HG02840 (cell line): ENCODE data around the gene LZTR1.

ENCODE experiments used
- ATAC-seq: cut with Tn5 transposase; IDR thresholded peaks from one replicate; pipeline ENCODE4 v1.9.1; 2021; ENCODE audit warnings: mild to moderate bottlenecking, moderate library complexity, moderate number of reproducible peaks; ENCODE audit not compliant: unreplicated experiment, low FRiP score

The LZTR1 gene

DNA sequence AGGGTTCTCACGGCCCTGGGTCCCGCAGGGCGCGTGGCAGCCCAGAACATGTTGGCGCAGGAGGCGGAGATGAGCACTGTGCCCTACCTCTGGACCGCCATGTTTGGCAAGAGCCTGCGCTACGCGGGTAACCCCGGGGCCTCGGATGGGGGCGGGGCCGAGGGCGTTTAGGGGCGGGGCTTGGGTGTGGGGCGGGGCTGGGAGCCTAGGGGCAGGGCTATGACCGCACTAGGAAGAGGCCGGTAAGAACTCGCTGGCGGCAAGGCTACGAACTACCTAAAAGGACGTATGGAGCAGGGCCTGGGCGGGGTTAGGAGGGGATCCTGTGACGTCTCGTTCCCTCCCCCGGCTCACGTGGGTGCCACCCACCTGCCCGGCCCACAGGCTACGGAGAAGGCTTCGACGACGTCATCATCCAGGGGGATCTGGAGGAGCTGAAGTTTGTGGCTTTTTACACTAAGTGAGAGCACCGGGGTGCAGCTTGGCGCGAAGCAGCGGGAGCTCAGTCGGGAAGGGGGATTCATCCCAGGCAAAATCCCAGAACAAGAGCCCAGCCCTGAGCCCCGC is 2.8 kb upstream of the LZTR1 start:
- no peak for ATAC-seq

DNA sequence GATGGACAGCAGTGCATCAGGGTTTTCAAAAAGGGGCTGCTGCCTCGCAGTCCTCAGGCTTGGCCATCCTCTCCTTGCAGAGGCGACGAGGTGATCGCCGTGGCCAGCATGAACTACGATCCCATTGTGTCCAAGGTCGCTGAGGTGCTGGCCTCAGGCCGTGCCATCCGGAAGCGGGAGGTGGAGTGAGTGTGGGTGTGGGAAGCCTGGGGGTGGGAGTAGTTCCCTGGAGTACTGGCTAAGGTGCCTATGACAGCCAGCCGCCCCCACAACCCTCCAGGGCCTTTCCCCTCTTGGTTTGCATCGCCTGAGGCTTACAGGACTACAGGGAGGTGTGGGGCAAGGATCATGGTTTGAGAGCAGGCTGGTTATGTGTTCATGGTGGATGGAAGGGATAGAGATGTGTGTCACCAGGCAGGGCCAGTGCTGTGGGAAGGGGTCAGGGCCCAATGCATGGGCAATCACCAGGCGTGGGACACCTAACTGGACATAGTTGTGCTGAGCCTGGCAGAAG is 2.1 kb upstream of the LZTR1 start:
- no peak for ATAC-seq

DNA sequence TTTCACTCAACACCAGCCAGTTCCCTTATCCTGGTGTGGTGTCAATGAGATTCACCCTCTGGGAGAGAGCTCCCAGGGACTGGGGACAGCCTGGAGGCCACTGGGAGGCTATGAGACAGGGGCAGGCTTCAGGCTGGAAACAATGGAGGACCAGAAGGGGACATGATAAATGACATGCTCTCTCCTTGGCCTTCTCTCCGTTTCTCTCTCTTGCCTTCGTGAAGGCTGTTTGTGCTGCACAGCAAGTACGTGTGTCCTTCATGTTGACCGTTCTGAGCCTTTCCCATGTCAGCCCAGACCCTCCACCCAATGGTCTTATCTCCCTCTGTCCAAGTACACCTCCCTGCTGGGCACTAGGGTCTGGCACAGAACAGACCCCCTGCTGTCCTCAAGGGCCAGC is 1.6 kb upstream of the LZTR1 start:
- no peak for ATAC-seq

DNA sequence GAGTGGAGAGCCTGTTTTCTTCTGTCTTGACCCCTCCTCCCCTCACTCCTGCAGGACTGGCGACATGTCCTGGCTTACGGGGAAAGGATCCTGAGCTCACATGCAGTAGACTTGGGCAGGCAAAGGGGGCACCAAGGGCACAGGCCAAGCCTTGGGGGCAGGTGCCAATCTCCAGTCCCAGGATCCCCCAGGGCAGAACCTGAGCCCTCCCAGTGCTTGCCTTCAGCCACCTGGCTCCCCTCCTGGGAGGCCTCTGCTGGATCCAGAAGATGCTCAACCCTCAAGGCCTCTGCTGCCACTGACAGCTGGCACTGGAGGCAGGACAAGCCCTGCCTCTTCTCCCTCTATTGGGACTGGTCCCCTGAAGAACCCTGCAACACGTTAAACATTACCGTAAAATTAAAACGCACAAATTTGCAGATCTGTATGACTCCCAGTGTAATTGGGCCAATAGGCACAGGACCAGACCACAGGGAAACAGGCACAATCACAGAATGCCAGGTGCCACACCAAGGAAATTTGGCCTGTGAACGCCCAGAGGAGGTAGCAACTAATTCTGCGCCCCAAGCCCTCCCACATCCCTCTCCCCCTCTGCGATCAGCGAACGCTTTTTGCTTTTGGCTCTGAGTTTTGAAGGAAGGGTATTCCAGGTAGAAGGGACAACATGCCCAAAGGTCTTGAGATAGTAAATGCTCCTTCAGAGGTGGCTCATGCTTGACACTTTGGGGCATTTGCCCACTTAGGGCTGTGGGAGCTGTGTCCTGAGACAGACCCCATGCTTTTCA is 967 bp upstream of the LZTR1 start:
- no peak for ATAC-seq

DNA sequence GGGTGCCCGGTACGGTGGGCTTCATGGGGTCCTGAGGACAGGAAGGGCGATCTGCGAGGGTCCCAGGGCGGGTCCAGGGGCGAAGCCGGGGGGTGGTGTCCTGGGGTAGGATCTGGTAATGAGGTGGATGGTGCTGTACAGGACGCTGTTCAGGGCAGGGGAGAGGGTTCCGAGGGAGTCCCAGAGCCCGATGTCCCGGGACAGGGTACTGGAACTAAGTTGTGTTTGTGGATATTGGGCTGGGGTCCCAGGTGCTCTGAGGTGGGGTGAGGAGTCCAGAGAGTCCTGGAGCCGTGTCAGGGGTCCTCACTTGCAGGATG is 426 bp downstream of the LZTR1 start:
- peak; percentile 8 for ATAC-seq

DNA sequence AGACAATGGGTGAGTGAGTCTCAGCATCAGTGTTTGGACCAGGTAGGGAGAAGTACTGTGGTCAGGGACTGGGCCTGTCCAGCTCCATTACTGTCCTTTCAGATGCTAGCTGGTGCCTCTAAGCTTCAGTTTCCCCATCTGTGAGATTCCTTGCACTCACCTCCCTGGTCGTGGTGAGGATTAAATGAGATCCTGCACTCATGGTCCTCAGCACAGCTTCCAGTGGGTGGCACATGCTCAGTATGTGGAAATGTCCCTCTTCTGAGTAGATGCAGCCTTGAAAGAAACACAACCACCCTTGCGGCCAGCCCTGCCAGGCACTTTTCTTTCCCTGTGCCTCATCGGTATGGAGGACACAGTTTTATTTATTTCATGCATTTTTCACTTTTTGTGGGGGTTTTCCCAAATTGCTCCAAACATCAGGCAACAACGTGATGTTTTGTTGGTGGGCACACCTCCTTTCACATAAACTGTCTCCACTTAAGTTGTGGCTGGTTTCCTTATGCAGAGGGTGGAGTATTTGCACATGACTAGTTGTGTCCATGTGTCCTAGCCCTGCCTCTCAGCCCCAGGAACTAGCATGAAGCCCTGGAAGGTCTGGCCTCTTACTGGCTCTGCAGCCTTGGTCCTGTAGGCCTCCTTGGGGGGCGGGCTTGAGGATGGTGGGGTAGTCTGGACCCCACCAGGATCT is 1.1 kb downstream of the LZTR1 start:
- ATAC-seq = no peak

DNA sequence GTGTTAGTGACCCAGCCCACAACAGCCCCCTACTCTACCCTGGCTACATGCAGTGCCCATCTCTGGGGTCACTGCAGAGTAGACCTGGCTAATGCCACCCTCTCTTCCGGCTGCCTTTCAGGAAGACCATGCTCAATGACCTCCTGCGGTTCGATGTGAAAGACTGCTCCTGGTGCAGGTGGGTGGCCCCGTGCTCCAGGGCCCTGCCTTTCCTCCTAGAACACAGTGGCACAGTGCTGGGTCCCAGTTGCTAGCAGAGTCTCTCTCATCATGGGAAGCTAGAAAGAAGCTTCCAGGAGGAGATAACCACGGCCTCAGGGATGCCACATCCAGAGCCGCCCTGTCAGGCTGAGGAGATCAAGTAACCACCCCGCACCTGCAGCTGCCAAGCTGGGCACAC is 3.6 kb downstream of the LZTR1 start:
- ATAC-seq = no peak

DNA sequence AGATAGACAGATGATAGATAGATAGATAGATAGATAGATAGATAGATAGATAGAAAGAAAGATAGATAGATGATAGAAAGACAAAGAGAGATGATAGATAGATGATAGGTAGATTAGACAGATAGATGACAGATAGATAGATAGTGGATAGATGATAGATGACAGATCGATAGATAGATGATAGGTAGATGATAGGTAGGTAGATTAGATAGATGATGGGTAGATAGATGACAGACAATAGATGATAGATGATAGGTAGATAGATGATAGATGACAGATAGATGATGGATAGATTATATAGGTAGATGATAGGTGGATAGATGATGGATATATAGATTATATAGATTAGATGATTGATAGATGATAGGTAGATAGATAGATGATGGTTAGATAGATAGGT is 4.3 kb downstream of the LZTR1 start:
- ATAC-seq = no peak

DNA sequence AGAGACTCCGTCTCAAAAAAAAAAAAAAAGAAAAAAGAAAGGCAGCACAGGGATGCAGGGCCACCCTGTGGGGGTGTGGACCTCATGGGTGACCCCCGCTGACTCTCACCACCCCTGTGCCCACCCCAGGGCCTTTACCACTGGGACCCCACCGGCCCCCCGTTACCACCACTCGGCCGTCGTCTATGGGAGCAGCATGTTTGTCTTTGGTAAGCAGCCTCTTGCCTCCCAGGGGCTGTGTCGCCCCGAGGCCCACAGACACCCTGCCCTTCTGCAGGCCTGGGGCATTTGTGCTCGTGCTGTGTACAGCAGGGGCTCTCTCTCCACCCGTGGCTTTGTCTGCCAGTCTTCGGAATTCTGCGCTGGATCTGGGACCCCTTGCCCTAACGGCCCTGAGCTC is 5.3 kb downstream of the LZTR1 start:
- ATAC-seq = no peak

DNA sequence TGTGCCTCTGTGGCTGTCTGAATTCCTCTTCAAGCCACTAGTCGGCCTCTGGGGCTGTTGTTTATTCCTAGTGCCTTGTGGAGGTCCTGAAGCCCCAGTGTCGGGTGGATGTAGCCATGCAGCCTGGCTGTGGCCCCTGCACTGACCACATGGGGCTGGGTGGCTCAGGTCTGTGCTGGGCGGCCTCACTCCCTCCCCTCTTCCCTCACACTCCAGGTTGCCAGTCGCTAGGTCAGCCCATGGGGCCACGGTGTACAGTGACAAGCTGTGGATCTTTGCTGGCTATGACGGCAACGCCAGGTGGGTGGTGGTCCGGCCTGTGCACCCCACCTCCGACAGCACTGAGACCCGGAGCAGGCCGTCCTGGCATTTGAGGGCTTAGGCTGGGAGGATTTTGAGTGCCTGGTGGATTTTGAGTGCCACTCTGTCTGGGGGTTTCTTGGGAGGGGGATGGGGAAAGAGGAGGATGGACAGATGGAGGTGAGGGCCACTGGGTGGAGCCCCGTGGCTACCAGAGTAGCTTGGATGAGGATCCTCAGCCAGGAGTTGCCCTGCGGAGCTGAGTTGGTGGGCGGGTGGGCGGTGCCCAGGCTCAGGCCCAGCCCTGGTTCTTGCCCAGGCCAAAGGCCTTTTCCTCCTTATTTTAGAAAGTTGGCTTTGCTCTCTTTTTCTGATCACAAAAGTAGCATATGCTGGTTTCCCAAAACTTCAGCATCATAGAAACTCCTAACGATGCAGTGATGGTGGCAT is 6.7 kb downstream of the LZTR1 start:
- ATAC-seq = no peak

DNA sequence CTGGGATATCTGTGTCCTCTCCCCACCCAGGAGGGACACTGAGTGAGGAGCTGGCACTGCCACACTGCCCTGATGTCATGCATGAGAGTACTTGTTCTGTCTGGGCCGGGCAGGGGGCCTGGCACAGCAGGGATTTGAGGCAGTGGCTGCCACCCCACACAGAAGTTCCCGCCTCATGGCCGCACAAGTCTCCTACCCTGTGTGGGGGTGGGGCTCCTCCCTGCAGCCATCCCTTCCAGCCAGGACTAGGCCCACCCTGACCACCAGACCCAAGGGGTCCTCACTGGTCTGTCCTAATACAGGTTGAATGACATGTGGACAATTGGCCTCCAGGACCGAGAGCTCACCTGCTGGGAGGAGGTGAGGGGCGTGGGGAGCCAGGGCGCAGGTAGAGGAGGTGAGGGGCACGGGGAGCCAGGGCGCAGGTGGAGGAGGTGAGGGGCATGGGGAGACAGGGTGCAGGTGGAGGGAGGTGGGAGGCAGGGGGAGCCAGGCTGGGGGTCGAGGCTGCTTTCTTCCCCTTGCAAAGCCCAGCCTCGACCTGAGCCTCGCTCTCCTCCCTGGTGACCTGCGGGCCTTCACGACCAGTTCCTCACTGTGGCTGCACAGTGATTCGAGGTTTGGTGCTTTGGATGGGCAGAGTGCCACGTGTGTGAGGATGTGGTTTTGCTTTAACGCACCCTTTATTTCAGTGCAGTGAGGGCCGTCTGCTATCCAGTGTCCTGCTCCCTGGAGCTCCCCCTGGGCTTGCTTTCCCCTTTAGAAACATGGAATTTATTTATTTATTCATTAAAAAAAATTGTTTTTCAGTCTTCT is 7.4 kb downstream of the LZTR1 start:
- no peak for ATAC-seq

DNA sequence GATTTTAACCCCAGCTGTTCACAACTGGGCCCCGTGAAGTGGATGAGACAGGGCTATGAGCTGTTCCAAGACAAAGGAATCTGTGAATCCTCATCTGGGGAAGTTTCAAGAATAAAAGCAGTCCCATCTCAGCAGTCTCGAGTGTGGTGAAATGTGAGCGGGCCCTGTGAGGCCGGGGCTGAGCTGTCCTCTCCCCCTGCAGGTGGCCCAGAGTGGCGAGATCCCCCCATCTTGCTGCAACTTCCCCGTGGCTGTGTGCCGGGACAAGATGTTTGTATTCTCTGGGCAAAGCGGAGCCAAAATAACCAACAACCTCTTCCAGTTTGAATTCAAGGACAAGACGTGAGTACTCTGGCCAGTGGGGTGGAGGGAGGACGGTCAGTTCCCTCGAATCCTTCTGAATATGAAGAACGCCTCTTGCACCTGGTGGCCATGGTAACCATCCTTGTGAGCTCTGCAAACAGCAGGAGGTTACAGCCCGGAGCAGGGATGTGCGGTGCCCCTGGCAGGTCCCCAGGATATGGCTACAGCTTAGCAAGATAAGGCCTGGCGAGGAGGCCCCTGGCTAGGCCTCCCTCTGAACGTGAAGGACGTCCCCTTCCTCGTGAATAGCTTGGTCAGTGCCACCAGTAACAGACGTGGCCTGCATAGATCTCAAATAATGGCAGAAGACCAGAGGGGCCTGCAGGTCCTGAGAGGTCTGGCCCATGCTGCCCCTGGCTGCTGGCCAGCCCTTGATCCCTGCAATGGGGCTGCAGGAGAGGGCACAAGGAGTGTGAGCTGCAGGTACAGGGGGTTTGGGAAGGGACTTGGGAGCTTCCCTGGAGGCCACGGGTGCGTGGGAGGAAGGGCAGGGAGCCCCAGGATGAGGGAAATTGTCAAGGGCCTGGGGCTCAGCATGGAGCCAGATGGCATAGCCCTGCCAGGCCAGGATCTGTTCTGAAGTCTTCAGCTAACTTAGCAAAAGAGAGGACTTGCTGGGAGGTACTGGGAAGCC is 8.4 kb downstream of the LZTR1 start:
- no peak for ATAC-seq

DNA sequence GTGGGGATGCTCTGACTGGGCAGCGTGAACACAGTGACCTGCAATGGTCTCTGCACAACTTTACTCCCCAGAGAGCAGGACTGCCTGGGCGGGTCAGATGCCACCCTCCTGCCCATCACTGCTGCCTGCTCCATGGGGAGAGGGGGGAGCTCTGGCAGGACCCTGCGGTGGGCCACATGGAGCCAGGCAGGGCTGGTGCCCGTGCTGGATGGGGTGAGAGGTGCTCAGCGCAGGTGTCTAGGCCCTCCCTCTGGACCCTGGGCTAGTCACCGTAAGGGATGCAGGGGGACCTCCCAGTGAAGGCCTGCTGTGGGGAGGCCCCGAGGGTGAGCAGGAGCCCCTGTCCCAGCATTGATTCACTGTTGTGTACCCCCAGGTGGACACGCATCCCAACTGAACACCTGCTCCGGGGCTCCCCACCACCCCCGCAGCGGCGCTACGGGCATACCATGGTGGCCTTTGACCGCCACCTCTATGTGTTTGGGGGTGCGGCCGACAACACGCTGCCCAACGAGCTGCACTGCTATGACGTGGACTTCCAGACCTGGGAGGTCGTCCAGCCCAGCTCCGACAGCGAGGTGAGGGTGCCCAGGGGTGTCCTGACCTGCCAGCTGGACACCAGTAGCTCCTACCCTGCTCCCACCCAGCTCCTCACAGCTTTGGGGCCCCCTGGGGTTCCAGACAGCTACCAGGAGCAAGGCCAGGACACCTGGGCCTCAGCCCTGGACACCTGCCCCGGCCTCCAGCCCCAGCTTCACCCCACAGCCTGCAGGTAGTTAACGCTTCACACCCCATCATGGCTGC is 9.4 kb downstream of the LZTR1 start:
- no peak for ATAC-seq

DNA sequence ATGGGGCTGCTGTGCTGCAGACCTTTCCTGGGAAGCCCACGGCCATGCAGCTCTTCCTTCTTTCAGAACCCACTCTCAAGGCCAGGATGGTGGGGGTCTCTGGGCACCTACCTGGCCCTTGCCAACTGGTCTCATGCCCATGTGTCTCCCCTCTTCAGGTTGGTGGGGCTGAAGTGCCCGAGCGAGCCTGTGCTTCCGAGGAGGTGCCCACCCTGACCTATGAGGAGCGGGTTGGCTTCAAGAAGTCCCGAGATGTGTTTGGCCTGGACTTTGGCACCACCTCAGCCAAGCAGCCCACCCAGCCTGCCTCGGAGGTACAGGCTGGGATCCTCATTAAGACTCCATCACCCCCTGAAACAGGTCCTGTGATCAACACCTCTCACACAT is 10.0 kb downstream of the LZTR1 start:
- no peak for ATAC-seq

DNA sequence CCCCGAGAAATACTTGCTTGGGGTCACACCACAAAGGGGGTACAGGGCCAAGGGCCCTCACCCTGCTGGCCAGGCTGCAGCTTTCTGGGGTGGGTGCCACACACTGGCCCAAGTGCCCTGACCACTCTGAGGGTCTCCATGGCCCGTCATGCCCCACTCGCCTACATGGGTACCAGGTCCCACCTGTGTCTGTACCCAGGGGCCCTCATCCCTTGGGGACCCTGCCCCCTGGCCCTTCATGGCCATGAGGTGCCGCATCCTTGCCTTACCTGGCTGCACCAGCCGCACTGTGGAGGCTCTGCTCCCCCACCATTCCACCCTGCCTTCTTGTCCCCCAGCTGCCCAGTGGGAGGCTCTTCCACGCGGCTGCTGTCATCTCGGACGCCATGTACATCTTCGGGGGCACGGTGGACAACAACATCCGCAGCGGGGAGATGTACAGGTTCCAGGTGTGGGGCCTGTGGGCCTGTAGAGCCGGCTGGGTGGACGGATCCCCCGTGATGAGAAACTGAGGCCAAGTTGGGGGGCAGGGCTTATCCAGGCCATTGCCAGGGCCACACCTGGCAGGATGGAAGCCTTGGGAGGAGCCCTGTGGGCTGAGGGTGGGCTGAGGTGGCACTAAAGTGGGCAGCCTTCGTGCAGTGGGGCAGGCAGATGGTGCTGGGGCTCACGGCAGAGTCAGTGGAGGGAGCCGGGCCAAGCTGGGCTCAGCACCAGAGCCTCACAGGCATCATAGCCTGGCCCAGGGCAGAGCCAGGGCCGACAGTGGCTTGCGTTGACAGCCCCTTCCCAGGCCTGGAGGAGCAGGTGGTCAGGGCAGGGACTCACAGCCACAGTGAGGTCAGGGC is 10.6 kb downstream of the LZTR1 start:
- ATAC-seq = no peak

DNA sequence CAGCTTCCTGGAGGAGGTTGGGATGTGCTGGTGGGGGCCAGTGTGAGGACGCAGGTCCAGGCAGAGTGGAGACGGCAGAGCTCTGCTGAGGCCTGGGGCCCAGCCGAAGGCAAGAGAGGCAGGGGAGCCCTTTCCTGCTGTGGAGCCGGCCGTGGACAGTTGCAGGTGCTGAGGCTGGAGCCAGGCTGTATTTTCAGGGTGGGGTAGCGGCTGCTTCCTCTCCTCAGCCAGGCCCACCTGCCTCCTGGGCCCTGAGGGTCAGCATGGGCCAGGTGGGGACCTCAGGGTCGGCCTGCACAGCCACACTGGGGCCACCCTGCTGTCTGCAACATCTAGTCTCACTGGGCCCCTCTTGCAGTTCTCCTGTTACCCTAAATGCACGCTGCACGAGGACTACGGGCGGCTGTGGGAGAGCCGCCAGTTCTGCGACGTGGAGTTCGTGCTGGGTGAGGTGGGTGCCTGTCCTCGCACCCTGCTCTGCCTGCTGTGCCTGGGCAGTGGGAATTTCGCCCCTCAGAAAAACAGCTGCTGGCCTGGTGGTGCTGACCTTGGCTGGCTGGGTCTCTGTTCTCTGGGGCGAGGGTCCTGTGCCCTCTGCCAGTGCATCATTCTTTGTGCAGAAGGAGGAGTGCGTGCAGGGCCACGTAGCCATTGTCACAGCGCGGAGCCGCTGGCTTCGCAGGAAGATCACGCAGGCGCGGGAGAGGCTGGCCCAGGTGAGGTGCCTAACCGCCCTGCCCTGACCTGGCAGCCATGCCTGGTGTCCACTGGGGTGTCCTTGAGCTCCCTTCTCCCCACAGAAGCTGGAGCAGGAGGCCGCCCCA is 11.4 kb downstream of the LZTR1 start:
- ATAC-seq = no peak
